Liver (tissue), 3 donors: ENCODE results near the gene SPECC1L.
"Not testable (repeated sequence)": the region's sequence is repeated elsewhere in the genome, so short reads cannot be mapped to it uniquely, and the experiment has no call there.

Experiments used
- CTCF ChIP-seq: fragments of 150-350 bp; IDR thresholded peaks from 2 replicates; pipeline ENCODE4 v1.5.1; 2017; ENCODE audit warnings: improper control_type of control experiment, low read depth, low read length; ENCODE audit not compliant: missing input control
- HNF4G ChIP-seq: IDR thresholded peaks from 2 replicates; pipeline ENCODE4 v1.6.1; 2016; ENCODE audit warnings: antibody characterized with exemption
- JUND ChIP-seq, 2 donors: IDR thresholded peaks; 2 replicates each; pipeline ENCODE4 v1.6.1; 2016; ENCODE audit warnings: antibody characterized with exemption in 2 of 2
- MAX ChIP-seq: IDR thresholded peaks from 2 replicates; pipeline ENCODE4 v1.6.1; 2016; ENCODE audit warnings: antibody characterized with exemption
- ZBTB33 ChIP-seq: IDR thresholded peaks from 2 replicates; pipeline ENCODE4 v1.6.1; 2016; ENCODE audit warnings: antibody characterized with exemption
- donor health status: healthy.
- donor health status: healthy.

- not testable (repeated sequence) for TF ChIP-seq HNF4G; JUND (IDR thresholded peaks at IDR 0.05); CTCF; MAX; ZBTB33
Observed at GRCh38 chr22:24249413-24249812, 21.2 kb upstream of the SPECC1L start.
